Measurements from ENCODE around the gene ALPK1.
"Not testable (repeated sequence)": the region's sequence is repeated elsewhere in the genome, so short reads cannot be mapped to it uniquely, and the experiment has no call there.

The ALPK1 gene

GRCh38 chr4:112472318-112472717 lies 175.1 kb downstream of the ALPK1 start:
- no peak for DNase-seq

GRCh38 chr4:112473985-112474384 lies 176.8 kb downstream of the ALPK1 start:
- DNase-seq = no peak

- no peak for DNase-seq
These were observed 188.8 kb downstream of the ALPK1 start for GRCh38 chr4:112485930-112486329.

- not testable (repeated sequence) for DNase-seq
These were observed 193.6 kb downstream of the ALPK1 start for GRCh38 chr4:112490808-112491207.
